HG03432 (cell line): Measurements from ENCODE around the gene OSBP2.

Experiments used
- ATAC-seq: cut with Tn5 transposase; IDR thresholded peaks from one replicate; pipeline ENCODE4 v1.9.1; 2021; ENCODE audit warnings: mild to moderate bottlenecking, moderate library complexity; ENCODE audit not compliant: unreplicated experiment

Gene OSBP2

DNA sequence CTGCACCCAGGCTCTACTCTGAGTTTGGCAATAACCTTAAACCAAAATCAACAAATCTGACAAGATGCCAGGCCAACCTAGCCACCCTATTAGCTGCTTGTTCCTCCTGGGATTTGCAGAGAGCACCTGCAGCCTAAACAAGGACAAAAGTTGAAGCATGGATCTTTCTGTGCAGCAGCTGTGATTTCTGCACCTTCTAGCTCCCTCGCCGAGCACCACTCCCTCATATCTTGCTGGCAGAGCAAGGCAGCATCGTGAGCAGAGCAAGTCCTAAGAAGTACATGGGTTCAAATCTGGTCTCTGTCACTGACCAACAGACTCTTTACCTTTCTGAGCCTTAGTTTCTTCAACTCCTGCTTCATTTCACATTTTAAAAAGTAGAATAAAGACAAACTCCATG lies 235.6 kb downstream of the OSBP2 start:
- ATAC-seq = no peak

DNA sequence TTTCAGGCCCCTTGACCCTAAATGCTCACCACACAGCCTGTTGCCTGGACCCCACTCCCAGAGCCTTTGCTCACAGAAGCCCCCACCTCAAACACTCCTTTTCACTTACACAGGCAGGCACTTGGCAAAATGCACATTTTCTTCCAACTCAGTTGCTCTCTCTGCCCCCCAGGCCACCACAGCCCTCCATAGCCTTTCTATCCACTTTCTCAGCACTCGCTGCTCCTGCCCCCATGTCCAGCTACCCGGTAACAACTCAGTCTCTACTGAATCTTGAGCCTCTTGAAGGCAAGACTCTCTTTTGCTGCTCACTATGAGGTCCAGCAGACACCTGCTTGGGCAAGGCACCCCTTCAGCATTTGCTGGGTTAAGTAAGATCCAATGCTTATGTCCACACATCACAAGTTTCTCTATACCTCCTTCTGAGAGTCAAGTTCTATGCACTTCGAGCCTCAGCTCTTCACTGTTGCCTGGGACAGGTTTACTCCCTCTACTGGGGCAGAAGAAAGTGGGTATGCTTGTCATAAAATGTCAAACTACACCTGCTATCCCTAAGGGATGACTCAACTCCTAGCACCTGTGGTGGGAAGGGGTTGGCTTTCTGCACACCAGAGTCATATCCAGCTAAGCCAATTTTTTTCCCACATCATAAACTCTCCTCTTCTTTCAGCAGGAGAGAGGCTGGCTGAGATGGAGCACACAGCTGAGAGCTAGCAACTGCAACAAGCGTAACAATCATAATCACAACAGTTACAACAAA lies 237.0 kb downstream of the OSBP2 start:
- ATAC-seq = no peak

DNA sequence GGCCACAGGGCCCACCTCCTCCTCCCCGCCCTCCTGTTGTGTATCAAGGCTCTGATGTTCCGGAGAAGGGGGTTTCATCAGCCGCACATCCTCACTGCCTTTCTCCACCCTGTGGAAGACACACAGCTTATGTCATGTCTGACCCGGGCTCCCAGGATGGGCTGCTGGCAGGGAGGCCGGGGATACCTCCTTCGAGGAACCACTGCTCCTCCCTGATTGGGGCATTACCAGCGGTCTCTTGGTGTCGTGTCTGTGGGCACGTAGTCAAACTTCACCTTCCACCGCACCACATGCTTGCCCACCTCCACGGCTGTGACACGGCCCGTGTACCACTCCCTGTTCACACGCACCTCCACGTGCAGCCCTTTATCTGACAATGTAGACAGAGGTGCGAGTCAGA lies 238.0 kb downstream of the OSBP2 start:
- ATAC-seq = no peak

DNA sequence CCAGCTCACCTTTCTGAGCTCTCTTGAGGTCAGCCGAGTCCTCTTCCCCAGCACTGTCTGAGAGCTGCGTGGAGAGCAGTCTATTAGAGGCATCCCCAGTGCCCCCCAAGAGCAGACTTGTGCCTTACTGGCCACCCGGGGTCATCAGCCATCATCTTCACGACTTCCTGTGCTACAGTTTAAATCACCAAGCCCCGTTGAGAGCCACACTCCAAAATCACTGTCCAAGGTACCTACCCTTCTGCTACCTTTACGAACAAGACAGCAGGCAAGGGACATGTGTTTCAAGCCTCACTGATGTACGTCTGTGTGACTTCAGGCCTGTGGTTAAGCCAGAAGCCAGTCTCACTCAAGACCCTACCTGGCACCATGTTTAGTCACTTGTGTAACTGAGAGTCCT lies 238.8 kb downstream of the OSBP2 start:
- ATAC-seq = no peak

DNA sequence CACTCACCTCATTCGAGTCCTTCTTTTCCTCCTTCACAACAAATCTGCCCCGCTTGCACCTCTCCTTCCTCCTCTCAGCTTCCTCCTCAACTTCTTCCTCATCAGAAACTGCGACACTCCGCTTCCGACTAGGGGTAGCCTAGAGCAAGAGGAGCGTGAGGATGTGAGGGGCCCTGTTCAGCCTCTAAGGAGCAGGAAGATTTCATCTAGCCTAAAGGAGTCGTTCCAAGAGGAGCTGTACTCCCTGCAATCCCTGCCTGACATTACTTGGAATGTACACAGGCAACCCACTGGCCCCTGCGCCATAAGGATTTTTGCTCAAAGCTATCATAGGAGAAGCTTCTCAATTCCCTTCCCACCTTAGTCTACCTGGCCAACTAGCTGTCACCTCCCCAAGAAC lies 239.4 kb downstream of the OSBP2 start:
- ATAC-seq = no peak

DNA sequence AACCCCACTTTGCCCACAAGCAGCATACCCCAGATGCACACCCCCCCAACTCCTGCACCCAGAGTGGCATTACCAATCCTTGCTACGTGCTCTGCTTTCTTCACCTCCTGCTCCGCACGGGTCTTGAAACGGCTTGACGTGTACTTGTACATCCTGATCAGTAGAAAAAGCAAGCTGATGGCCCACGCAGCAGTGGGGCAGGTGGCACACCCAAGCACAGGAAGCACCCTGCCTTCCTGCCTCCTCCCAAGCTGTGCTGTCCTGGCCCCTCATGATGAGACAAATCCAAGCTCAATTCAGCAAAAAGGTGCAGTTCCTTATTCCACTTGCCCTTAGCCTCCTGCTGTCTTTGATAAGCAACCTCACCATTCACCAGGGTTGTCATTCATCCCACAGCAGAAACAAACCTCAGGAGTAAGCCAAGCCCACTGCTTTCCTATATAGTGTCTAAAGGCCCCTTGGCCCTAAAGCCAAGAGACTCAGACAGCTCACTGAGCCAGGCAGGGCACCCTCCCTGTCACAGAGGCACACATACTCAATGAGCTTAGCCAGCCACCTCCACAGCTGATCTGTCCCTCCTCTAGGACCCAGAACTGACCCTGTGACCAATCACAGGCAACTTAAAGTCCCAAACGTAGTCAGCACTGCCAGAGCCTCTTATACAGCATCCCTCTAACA lies 246.2 kb downstream of the OSBP2 start:
- no peak for ATAC-seq

DNA sequence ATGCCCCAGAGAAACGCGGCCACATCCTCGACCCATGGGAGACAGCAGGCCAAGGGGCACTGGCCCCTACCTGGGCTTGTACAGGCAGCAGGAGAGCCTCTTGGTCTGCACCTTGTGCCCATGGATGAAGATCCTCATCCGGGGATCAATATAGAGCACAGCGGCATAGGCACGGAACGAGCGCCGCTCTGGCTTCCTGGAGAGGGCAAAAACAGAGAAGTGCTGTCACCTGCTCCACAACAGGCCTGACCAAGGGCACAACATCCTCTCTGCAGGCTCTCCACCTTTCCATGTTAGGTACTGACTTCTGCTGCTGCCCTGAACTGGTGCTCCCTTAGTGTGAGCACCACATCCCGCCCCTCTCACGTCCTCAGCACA lies 246.7 kb downstream of the OSBP2 start:
- ATAC-seq = no peak

DNA sequence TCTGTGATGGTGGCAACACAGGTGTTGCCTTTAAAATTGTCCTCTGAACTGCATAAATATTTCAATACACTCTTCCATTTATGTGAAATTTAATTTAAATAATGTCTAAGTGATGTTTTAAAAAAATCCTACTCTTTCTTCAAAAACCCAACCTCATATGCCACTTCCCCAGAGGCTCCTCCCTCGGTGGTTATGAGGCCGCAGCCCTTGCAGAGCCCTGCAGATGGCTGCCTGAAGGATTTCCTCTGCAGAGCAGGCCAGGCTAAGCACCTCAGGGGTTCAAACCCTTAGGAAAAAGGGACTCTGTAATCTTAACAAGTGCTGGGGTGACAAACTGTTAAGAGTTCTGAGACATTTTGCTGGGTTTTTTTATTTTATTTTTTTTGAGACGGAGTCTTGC lies 248.7 kb downstream of the OSBP2 start:
- ATAC-seq = no peak

DNA sequence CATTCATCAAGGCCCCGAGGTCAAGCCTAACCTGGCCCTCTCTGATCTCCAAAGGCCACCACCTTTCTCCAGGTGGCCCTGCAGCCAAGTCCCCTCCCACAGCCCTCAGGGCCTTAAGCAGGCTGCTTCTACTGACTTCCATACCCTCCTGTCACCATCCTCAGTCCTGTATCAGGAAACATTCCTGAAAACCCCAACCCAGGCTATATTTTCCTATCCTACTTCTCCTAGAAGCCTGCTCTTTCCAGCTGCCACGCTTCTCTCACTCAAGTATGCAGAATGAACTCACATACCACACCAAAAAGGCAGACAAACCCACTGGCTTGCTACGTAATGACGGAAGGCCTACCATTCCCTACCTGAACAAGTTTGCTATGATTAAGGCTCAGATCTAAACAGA lies 250.3 kb downstream of the OSBP2 start:
- no peak for ATAC-seq

DNA sequence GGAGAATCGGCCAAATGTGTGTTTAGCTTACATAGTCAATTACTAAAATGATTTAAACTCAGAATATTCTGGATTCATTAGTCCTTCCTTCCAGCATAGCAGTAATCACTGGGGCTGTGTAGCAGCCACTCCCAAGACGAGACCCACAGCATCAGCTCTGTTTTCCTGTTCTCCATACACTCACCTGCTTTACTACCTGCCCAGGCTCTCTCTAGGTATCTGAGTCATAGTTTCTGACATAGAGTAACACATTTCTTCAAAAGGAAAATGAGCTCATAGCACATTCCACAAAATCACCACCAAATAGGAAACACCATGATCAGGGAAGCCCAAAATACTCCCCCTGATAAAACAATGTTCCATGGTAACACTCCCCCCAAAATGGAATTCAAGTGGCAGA lies 251.0 kb downstream of the OSBP2 start:
- no peak for ATAC-seq

DNA sequence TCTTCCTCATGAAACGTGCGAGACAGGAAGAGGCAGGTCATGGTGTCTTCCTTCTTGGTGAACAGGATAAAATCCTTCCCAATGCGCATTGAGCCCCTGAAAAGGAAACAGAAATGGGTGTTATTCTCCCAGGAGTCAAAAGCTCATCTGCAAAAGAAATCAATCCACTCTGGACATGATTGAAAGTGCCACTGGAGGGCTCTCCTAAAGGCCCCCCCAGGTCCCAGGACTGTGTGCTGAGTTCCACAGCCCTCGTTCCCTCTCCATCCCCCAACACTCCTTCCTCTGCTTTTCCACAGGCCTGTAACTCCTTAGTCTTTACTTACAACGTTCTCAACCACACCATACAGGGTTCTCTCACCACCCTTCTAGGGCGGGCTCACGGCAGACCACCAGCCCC lies 251.7 kb downstream of the OSBP2 start:
- ATAC-seq = no peak

DNA sequence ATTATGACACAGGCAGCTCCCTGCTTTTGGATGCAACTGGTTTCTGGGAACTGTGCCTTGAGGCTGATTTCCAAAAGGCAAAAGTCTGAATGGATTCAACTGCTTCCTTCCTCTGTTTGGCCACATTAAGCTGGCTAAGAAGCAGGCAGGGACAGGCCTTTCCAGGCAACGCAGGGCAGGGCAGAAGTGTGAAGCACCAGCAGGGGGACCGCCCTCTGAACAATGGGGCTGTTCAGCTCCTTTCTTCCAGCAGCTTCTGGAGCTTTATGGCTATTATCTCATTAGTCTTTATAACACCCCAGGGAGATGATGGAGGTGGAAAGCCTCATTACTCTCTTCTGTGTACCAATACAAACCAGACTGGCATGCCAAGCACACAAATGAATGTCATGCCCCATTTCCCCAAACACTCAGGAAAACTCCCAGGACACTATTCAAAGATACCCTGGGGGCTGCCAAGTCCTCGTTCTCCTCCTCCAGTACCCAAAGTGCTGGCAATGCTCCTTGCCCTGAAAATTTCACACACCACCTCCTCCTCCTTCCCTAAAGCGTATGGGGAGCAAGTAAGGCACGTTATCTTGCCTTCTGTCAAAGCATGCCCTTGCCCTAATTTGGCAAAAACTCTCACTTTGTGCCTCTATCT lies 252.6 kb downstream of the OSBP2 start:
- ATAC-seq = no peak

DNA sequence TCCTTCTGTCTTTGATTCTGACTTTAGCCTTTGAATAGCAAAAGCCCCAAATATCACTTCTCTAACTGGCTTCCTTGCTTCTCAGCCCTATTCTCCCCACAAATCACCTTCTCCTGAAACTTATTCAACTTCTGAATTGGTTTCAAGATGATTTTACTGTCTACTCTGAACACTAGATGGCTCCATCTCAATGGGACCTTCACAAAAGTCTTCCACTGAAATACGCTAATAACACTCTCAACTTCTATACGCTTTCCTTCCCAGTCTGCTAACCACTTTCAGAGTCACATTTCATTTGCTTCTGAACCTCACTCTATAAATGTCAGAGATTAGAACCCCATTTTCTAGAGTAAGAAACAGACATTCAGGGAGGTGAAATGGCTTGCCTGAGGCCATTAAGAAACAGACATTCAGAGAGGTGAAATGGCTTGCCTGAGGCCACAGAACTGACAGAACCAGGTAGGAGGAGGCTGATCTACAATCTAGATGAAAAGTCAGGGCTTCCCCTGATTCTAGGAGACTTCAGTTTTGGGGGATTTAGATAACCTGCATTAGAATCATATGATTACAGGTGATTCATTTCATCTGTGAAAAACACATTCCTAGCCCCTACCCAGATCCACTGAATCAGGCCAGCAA lies 253.3 kb downstream of the OSBP2 start:
- no peak for ATAC-seq

DNA sequence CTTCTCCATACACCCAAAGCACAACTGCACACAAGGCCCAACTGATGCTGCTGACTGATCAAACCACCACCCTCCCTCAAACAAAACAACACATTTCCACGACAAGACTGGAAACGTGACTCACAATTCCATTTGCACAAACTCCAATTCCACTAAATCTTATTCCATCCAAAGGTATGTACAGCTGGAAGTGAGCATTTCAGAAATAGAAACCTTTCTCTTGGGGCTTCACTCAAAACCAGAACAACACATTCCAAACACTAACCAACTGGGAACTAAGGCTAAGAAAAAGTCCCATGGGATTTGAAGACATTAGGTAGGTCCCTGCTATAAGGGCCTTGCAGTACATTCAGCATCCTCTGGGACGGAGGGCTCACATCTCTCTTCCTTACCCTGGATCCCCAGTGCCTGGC lies 254.3 kb downstream of the OSBP2 start:
- no peak for ATAC-seq

DNA sequence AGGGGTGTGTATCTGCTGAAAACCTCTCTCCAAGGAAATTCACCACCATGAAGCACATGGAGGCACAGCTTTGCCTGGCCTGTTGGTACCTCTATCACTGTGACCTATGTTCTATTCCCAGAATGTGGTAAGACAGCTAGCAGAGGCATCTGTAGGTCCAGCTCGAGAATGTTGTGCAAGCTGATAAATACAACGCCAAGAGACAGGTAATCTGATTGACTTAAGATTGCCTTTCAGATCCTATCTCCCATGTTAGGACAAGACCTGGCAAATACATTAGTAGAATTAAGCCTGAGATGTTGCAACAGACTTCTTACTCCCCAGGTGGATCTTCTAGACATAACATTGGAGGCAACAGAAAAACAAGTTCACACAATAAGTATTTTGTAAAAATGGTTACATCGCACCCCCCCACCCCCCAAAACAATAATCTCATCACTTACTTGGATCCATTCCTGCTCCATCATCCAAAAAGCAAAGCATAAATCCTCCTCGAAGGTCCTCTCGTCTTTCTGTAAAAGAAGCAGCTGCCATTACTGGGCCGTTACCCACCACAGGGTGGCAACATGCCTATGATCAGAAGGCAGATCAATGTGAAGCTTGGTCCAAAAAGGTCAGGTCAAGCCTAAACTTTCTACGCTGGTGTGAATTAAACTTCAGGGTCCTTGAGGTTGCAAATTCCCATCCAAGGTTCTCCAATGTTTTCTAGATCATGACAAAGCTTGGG lies 255.4 kb downstream of the OSBP2 start:
- no peak for ATAC-seq

DNA sequence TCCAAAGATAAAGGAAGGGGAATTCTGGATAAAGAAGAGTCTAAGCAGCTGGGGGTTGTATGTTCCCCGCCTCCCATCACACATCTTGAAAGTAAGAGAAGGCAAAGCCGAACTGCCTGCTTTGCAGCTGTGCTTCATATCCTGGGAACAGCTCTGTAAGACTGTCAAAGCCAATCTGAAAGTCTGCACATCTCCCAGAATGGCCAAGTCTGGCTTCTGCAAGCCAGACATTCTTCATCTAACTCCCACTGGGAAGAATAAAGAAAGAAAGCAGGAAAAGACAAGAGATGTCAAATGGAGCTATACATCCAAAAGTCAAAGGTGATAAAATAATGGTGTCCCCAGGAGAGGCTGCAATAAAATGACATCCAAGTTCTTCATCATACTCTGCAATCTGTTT lies 258.5 kb downstream of the OSBP2 start:
- no peak for ATAC-seq

DNA sequence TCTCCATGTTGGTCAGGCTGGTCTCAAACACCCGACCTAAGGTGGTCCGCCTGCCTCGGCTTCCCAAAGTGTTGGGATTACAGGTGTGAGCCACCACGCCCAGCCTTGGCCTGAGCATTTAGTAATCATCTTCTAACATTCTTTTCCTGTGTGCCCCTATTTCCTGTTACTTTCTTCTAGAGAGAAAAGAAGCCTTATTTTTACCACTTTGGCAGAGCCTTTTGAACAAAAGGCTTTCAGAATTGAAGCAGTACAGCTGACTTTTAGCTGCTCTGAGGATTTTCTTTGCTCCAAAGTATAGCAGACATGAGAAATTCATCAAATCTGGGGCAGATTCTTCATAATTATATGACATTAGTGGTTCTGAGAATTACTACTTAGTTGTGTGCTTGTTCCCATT lies 260.5 kb downstream of the OSBP2 start:
- no peak for ATAC-seq
